GM19467 (cell line): ENCODE data around the gene TMEM81.

Experiments
- ATAC-seq: cut with Tn5 transposase; IDR thresholded peaks from one replicate; pipeline ENCODE4 v1.9.1; 2021; ENCODE audit warnings: mild to moderate bottlenecking, moderate library complexity; ENCODE audit not compliant: unreplicated experiment

The TMEM81 gene

GRCh38 chr1:205061227-205061626, 23.0 kb downstream of the TMEM81 start:
- ATAC-seq = no peak

- ATAC-seq = no peak
Observed at GRCh38 chr1:205060746-205061145, 23.5 kb downstream of the TMEM81 start.

GRCh38 chr1:205059660-205060059, 24.6 kb downstream of the TMEM81 start:
- ATAC-seq = no peak

- ATAC-seq = no peak
Observed at GRCh38 chr1:205058853-205059252, 25.4 kb downstream of the TMEM81 start.

DNA sequence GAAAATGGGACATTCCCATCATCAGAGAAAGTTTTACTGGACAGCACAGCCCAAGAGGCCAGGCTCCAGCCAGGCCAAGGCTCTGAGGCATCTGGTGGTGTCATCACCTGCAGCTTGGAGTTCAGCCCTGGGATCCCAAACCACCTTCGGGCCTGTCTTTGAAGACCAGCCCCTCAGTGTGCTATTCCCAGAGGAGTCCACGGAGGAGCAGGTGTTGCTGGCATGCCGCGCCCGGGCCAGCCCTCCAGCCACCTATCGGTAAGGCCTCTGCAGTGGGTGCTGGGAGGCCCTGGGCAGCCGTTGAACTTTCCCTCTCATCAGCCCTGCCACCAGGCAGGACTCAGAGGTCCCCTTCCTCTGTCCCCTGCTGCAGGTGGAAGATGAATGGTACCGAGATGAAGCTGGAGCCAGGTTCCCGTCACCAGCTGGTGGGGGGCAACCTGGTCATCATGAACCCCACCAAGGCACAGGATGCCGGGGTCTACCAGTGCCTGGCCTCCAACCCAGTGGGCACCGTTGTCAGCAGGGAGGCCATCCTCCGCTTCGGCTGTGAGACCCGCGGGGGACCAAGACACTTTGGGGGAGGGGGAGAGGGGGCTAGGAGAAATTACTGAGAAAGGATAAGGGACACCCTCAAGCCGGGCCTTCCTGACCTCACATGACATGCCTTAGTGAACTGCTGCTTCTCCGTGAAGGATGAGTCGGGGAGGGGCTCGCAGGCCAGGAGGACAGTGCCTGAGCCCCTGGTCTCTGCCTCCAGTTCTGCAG, 26.3 kb downstream of the TMEM81 start:
- ATAC-seq = no peak

GRCh38 chr1:205056956-205057568, 27.2 kb downstream of the TMEM81 start:
- ATAC-seq = no peak

- ATAC-seq = no peak
Observed at GRCh38 chr1:205056188-205056611, 28.1 kb downstream of the TMEM81 start.

- ATAC-seq = no peak
Observed at GRCh38 chr1:205054013-205054412, 30.2 kb downstream of the TMEM81 start.

GRCh38 chr1:205053296-205053695, 31.0 kb downstream of the TMEM81 start:
- ATAC-seq = no peak

DNA sequence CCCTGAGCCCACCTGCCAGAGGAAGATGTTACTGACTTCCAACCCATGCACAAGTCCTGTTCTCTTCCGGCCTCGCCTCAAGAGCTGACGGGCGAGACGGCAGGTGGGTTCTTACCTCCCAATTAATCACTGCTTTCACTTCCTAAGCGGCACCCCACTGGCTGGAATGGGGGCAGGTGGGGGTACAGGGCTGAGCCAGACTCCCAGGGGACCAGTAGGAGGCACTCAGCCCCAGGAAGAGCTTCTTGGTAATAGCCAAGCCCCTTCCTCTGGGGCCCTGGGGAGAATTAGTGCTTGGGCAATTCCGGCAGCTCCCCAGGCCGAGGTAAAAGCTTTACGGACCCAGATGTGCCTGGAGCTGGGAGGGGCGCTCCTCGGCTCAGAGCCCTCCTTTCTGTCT, 31.6 kb downstream of the TMEM81 start:
- ATAC-seq = no peak

GRCh38 chr1:205049479-205049878, 34.8 kb downstream of the TMEM81 start:
- ATAC-seq = no peak

GRCh38 chr1:205048382-205048781, 35.9 kb downstream of the TMEM81 start:
- no peak for ATAC-seq

DNA sequence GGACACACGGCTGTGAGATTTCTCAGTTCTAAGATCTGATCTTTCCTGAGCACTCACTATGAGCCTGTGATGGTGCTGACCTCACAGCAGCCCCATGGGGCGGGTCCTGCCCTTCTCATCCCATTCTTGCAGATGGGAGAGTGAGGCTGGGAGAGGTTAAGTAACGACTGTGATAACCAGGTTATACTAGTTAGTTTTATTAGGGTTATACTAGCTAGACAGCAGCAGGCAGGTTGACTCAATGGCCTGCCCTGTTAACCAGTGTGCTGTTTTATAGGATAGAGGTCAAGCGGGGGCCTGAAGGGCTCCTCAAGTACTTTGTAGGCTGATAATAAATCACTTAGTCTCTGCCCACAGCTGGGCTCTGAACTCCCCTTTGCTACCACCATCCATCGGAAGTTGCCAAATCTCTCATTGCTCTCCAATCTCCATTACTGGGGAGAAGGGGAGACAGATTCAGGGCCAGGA, 36.5 kb downstream of the TMEM81 start:
- no peak for ATAC-seq

DNA sequence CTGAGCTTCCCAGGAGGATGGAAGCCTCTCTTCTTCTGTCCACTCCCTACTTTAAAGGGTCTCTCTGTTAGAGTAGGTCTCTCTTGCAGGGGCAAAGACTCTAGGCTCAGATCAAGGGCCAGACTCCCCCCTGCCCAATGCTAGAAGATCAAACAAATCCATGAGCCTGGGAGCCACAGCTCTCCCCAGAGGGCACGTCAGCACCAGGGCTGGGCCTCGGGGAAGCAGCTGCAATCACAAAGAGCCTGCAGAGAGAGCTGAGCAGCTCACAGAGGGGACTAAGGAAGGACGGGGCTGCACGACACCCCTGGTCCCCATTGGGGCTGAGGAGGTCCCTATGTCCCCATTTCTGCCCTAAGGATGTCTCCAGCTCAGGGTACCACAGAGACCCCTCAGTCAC, 37.4 kb downstream of the TMEM81 start:
- no peak for ATAC-seq

GRCh38 chr1:205045146-205045545, 39.1 kb downstream of the TMEM81 start:
- ATAC-seq = no peak

DNA sequence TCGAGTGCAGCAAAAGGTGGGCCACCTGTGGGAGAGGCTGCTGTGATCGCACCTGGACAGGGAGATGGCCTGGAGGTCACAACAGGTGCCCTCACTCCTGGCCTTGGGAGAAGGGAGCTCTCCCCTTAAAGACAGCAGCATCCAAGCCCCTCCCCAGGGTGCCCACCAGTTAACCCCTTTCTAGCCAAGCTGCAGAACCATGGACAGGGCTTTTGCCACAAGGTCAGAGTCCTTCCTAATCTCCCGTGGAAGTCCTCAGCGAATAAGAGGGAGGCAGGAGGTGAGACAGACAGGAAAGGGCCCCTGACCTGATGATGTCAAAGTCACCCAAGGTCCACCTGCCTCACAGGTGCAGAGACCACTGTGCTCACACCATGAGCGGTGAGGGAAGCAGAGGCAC, 39.5 kb downstream of the TMEM81 start:
- ATAC-seq = no peak

DNA sequence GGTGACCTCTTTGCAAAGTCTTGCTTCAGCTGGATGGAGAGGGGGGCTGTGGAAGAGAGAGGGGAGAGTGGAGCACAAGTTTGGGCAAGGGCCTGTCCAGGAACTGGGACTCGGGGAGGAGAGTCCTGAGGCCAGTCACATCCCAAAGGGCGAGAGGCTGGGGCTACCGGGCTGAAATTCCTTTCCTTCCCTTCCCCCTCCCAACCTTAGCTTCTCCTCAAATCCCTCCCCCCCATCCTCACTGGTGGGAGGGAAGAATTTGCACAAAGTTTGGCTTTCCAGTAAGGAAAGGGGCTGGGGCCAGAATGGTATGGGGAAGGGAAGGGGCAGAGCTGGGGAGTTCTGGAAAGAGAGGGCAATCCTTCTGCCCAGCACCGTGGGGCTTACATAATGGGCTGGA, 40.4 kb downstream of the TMEM81 start:
- ATAC-seq = no peak

GRCh38 chr1:205042911-205043806, 41.1 kb downstream of the TMEM81 start, which contains the start of gene CNTN2:
Gene CNTN2 (plus strand): TSS chr1:205043212. CDS start chr1:205053186, 9,974 bp downstream.
- no peak for ATAC-seq

- ATAC-seq = no peak
Observed at GRCh38 chr1:205041998-205042910, 42.0 kb downstream of the TMEM81 start.

DNA sequence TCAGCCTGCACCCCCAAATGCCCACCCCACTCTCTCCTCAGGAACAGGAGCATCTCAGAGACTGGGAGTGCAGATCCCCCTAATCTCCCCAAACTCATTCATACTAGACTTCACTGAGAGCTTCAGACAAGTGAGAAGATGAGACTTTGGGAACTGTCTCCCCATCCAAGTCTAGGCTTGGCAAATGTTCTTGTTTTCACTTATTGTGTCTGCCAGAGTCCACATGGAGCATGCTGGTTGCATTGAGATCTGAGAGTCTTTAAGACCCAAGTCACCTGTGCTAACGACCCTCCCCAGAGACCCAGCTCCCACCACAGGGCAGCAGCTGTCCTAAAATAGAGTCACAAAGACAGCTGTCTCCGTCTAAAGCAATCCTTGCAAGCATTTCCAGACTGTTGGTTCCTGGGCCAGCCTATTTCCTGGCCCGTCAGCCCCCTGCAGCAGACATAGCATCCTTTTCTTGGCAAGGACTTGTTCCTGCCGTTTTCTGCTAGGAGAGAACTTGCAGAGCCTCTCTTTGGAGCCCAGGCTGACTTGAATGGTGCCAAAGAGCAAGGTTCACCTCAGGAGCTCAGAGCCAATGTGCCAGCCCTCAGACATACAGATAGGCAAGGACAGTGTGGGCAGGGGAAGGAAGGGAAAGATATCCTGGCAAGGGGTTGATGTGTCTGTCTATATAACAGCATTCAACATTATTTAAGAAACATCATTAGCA, 43.1 kb downstream of the TMEM81 start:
- ATAC-seq = no peak
